HG02970 (cell line): ENCODE data around the gene LSM10.

Experiments used
- ATAC-seq: cut with Tn5 transposase; IDR thresholded peaks from one replicate; pipeline ENCODE4 v1.9.1; 2021; ENCODE audit warnings: mild to moderate bottlenecking, moderate library complexity, moderate number of reproducible peaks; ENCODE audit not compliant: unreplicated experiment, low FRiP score

Gene LSM10

GRCh38 chr1:36385410-36386264 lies 12.1 kb downstream of the LSM10 start, which contains the start of gene STK40:
Gene STK40 (minus strand): TSS chr1:36385924. CDS start chr1:36361332, 24,592 bp downstream.
- peak; percentile 85 for ATAC-seq

GRCh38 chr1:36384542-36385409 lies 12.9 kb downstream of the LSM10 start:
- ATAC-seq, result peak; percentile 8

- ATAC-seq, result no peak
Observed at GRCh38 chr1:36383240-36383639, 14.5 kb downstream of the LSM10 start.

GRCh38 chr1:36382669-36383068 lies 15.0 kb downstream of the LSM10 start:
- no peak for ATAC-seq

- no peak for ATAC-seq
Observed at GRCh38 chr1:36382231-36382630, 15.5 kb downstream of the LSM10 start.

- no peak for ATAC-seq
Observed at GRCh38 chr1:36381405-36381804, 16.3 kb downstream of the LSM10 start.

GRCh38 chr1:36380782-36381181 lies 16.9 kb downstream of the LSM10 start:
- ATAC-seq, result no peak

GRCh38 chr1:36380143-36380619 lies 17.5 kb downstream of the LSM10 start:
- ATAC-seq, result no peak

- ATAC-seq, result no peak
Observed at GRCh38 chr1:36377791-36378492, 19.8 kb downstream of the LSM10 start.

GRCh38 chr1:36372617-36373016 lies 25.1 kb downstream of the LSM10 start:
- ATAC-seq, result no peak

GRCh38 chr1:36369061-36369861 lies 28.4 kb downstream of the LSM10 start:
- no peak for ATAC-seq

GRCh38 chr1:36367798-36368197 lies 29.9 kb downstream of the LSM10 start:
- ATAC-seq, result no peak

- ATAC-seq, result no peak
Observed at GRCh38 chr1:36367066-36367465, 30.6 kb downstream of the LSM10 start.

GRCh38 chr1:36366091-36366661 lies 31.5 kb downstream of the LSM10 start:
- no peak for ATAC-seq

- ATAC-seq, result no peak
Observed at GRCh38 chr1:36365381-36365780, 32.3 kb downstream of the LSM10 start.

GRCh38 chr1:36359911-36360550 lies 37.7 kb downstream of the LSM10 start:
- ATAC-seq, result no peak

GRCh38 chr1:36359383-36359782 lies 38.3 kb downstream of the LSM10 start:
- no peak for ATAC-seq

GRCh38 chr1:36358514-36359084 lies 39.1 kb downstream of the LSM10 start:
- ATAC-seq, result no peak

GRCh38 chr1:36355811-36356210 lies 41.9 kb downstream of the LSM10 start:
- ATAC-seq, result no peak
